RWPE2 (cell line): ENCODE measurements around the gene DTWD1.

Source experiments
- ATAC-seq: fragments of 200-7000 bp; cut with Tn5 transposase; 3 replicates; pipeline ENCODE4 v1.9.1; 2021; ENCODE audit warnings: low read depth
- DNase-seq: peaks from one replicate; pipeline ENCODE4 v3.0.0-alpha.2; 2020; ENCODE audit warnings: low spot score
- H3K27ac ChIP-seq: fragments of 450-650 bp; 2 replicates; pipeline ENCODE4 v1.5.1; 2017; ENCODE audit warnings: mild to moderate bottlenecking; ENCODE audit not compliant: poor library complexity, severe bottlenecking
- H3K27me3 ChIP-seq: fragments of 250-450 bp; sonication (Bioruptor Pico); 2 replicates; pipeline ENCODE4 v1.5.1; 2021; ENCODE audit warnings: mild to moderate bottlenecking, moderate library complexity; ENCODE audit not compliant: insufficient read depth, poor library complexity, severe bottlenecking
- H3K36me3 ChIP-seq: fragments of 250-450 bp; sonication (Bioruptor Pico); 2 replicates; pipeline ENCODE4 v1.5.1; 2020; ENCODE audit warnings: low read depth, mild to moderate bottlenecking, moderate library complexity
- H3K4me1 ChIP-seq: fragments of 250-450 bp; sonication (Bioruptor Pico); 2 replicates; pipeline ENCODE4 v1.5.1; 2021; ENCODE audit warnings: mild to moderate bottlenecking, moderate library complexity; ENCODE audit not compliant: insufficient read depth, poor library complexity, severe bottlenecking
- H3K4me3 ChIP-seq: fragments of 250-450 bp; sonication (Bioruptor Pico); 2 replicates; pipeline ENCODE4 v1.5.1; 2021; ENCODE audit warnings: mild to moderate bottlenecking, moderate library complexity; ENCODE audit not compliant: severe bottlenecking
- H3K9me3 ChIP-seq: fragments of 250-450 bp; sonication (Bioruptor Pico); 2 replicates; pipeline ENCODE4 v1.5.1; 2021; ENCODE audit warnings: mild to moderate bottlenecking, moderate library complexity; ENCODE audit not compliant: severe bottlenecking
- TF ChIP-seq, protein P1 (sequence below): fragments of 450-650 bp; IDR thresholded peaks from one replicate; pipeline ENCODE4 v1.5.1; 2017; ENCODE audit warnings: mild to moderate bottlenecking, moderate library complexity; ENCODE audit not compliant: poor library complexity, severe bottlenecking

DTWD1 gene

DNA sequence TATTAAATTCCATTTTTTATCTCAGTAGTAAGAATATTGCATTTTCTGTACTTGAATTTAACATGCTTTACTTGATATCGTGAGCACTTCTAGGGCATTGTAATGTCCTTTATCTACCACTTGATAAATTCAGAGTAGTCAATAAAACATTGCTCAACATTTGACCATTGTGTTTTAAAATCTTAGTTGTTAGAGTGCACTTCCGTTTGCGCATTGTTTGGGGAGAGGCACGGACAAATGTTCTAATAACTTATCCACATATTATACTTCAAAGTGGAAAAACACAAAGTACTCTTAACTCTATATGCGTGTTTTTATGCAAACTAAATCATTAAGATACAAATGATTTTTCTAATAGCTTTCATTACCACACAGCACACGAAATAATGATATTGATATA lies 649 bp upstream of the DTWD1 start:
- peaks cover 4% of the 10 kb centered on the region for H3K9me3 ChIP-seq
- TF ChIP-seq, protein P1, sequence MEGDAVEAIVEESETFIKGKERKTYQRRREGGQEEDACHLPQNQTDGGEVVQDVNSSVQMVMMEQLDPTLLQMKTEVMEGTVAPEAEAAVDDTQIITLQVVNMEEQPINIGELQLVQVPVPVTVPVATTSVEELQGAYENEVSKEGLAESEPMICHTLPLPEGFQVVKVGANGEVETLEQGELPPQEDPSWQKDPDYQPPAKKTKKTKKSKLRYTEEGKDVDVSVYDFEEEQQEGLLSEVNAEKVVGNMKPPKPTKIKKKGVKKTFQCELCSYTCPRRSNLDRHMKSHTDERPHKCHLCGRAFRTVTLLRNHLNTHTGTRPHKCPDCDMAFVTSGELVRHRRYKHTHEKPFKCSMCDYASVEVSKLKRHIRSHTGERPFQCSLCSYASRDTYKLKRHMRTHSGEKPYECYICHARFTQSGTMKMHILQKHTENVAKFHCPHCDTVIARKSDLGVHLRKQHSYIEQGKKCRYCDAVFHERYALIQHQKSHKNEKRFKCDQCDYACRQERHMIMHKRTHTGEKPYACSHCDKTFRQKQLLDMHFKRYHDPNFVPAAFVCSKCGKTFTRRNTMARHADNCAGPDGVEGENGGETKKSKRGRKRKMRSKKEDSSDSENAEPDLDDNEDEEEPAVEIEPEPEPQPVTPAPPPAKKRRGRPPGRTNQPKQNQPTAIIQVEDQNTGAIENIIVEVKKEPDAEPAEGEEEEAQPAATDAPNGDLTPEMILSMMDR = no peak
- H3K36me3 ChIP-seq = peaks cover 17% of the 10 kb centered on the region
- peak overlapping the region; percentile 62 for H3K4me3 ChIP-seq
- H3K4me1 ChIP-seq = peaks cover 11% of the 10 kb centered on the region
- no peaks in the 10 kb centered on the region for H3K27me3 ChIP-seq
- H3K27ac ChIP-seq = peak overlapping the region; percentile 62
- DNase-seq (no peak), ATAC-seq (no peak)

DNA sequence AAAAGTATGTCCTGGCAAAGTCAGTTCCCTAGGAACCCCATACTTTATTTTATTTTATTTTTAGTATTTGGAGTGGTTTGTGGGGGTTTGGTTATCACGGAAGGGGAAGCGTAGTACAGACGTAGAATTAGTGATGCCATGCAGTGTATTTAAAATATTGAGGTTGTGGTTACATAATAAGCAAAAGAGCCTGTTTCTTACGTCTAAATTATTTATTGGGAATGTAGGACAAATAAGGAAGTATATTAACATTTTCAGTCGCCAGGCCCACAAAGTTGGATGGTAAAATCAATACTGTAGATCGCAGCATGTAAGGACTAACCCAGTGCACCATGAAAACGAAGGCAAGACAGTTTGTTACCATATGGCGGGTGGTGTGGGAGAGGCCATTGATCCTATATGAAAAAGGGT lies 558 bp downstream of the DTWD1 start:
- Histone ChIP-seq H3K36me3 (peaks cover 29% of the 10 kb centered on the region), H3K27ac (peak overlapping the region; percentile 62), H3K9me3 (peaks cover 5% of the 10 kb centered on the region), H3K27me3 (no peaks in the 10 kb centered on the region), H3K4me1 (peaks cover 11% of the 10 kb centered on the region), H3K4me3 (peak overlapping the region; percentile 62)
- DNase-seq (no peak), ATAC-seq (no peak)
- TF ChIP-seq, protein P1 = no peak

DNA sequence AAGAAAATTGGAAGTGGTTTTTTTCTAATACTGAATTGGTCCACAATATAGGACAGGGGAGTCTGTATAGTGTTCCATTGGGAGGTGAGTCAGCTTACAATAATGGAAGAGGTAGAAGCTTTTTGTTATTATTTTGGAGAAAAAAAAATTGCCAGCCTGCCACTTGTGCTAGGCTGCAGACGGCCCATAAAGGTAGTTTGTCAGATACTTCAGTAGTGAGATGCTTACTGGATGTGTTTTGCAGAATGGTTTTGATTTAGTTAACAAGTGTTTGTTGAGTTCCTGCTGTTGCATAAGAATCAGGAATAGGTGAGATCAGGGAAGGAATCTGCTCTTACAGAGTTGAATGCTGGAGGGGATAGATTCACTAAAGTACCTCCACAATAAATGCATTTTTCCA lies 1.0 kb downstream of the DTWD1 start:
- Histone ChIP-seq H3K4me1 (peaks cover 15% of the 10 kb centered on the region), H3K27ac (peak overlapping the region; percentile 62), H3K36me3 (peaks cover 34% of the 10 kb centered on the region), H3K9me3 (peaks cover 5% of the 10 kb centered on the region), H3K27me3 (no peaks in the 10 kb centered on the region), H3K4me3 (peak overlapping the region; percentile 62)
- no peak for ATAC-seq
- TF ChIP-seq, protein P1 = no peak
- no peak for DNase-seq

DNA sequence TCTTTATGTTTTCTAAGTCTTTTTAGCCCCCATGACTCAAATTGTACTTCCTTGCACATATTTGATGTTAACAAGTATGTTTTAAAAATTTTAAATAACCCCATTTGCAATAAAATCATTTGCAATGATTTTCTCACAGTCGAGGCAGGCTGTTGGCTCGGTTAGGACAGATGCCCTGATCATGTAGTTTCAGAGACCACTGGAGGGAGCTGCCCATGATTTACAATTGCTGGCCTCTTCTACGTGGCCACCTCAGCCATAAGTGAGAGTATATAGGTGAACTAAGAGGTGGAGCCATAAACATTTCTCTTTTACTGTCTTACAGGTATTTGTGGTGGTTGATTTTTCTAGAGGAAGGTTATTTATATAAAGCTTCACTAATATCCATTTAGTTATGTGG lies 1.7 kb downstream of the DTWD1 start:
- Histone ChIP-seq H3K4me1 (peaks cover 22% of the 10 kb centered on the region), H3K4me3 (no peak overlapping the region), H3K36me3 (peaks cover 40% of the 10 kb centered on the region), H3K27me3 (no peaks in the 10 kb centered on the region), H3K27ac (no peak overlapping the region), H3K9me3 (peaks cover 5% of the 10 kb centered on the region)
- DNase-seq (no peak), ATAC-seq (no peak)
- TF ChIP-seq, protein P1 = no peak

DNA sequence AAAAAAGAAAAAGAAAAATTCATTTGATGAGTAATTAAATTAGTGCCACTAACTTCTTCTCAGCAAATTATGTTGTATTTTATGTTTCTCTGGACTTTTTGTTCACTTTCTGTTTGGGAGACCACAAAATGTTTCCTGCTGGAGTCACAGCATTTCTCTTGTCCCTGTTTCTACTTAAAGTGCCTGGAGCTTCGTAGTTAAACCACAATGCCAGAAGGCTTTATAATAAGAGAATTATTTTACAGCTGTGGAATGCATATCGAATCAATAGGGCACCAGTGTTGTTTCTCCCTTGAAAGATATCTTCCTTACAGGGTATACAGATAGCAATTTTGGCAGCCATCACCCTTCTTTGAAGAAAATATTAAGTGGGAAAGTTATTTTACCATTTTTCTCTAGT lies 3.2 kb downstream of the DTWD1 start:
- H3K27ac ChIP-seq = no peak overlapping the region
- H3K36me3 ChIP-seq = peaks cover 55% of the 10 kb centered on the region
- H3K4me3 ChIP-seq = no peak overlapping the region
- H3K4me1 ChIP-seq = peaks cover 31% of the 10 kb centered on the region
- no peak for DNase-seq
- ATAC-seq = no peak
- peaks cover 5% of the 10 kb centered on the region for H3K9me3 ChIP-seq
- TF ChIP-seq, protein P1 = no peak
- no peaks in the 10 kb centered on the region for H3K27me3 ChIP-seq
